MM.1S (cell line): ENCODE data around the gene NOL4L.

Experiments used
- DNase-seq: peaks from one replicate; pipeline ENCODE4 v3.0.0-alpha.2; 2015
- H2AFZ ChIP-seq: fragments of 300-600 bp; sonication (generic); 2 replicates; pipeline ENCODE4 v1.6.0; 2016; ENCODE audit warnings: antibody characterized with exemption, low read length
- H3F3A ChIP-seq: fragments of 300-600 bp; sonication (generic); 2 replicates; pipeline ENCODE4 v1.6.1; 2016; ENCODE audit warnings: mild to moderate bottlenecking, antibody characterized with exemption, low read length, moderate library complexity, mixed read lengths; ENCODE audit not compliant: insufficient read depth
- H3K27ac ChIP-seq: fragments of 300-600 bp; sonication (generic); 2 replicates; pipeline ENCODE4 v1.5.1; 2016; ENCODE audit warnings: mild to moderate bottlenecking, low read length
- H3K27me3 ChIP-seq: fragments of 300-600 bp; sonication (generic); replicated peaks from 2 replicates; pipeline ENCODE4 v1.6.0; 2016; ENCODE audit warnings: low read length; ENCODE audit not compliant: insufficient read depth
- H3K36me3 ChIP-seq: fragments of 300-600 bp; sonication (generic); replicated peaks from 2 replicates; pipeline ENCODE4 v1.6.1; 2016; ENCODE audit warnings: mild to moderate bottlenecking, low read length, mixed read lengths; ENCODE audit not compliant: insufficient read depth
- H3K4me1 ChIP-seq: fragments of 300-600 bp; sonication (generic); 2 replicates; pipeline ENCODE4 v1.6.1; 2016; ENCODE audit warnings: low read length, mixed read lengths
- H3K4me2 ChIP-seq: fragments of 300-600 bp; sonication (generic); 2 replicates; pipeline ENCODE4 v1.6.0; 2016; ENCODE audit warnings: low read depth, low read length
- H3K4me3 ChIP-seq: fragments of 300-600 bp; sonication (generic); 2 replicates; pipeline ENCODE4 v1.5.1; 2016; ENCODE audit warnings: low read length, mixed read lengths
- H3K79me2 ChIP-seq: fragments of 300-600 bp; sonication (generic); 2 replicates; pipeline ENCODE4 v1.6.1; 2016; ENCODE audit warnings: mixed run types, low read length, mixed read lengths
- H3K9ac ChIP-seq: fragments of 300-600 bp; sonication (generic); 2 replicates; pipeline ENCODE4 v1.6.1; 2016; ENCODE audit warnings: low read length, mixed read lengths
- H3K9me2 ChIP-seq: fragments of 300-600 bp; sonication (generic); replicated peaks from 2 replicates; pipeline ENCODE4 v1.6.1; 2016; ENCODE audit warnings: mild to moderate bottlenecking, low read length, mixed read lengths; ENCODE audit not compliant: insufficient read depth
- H3K9me3 ChIP-seq: fragments of 300-600 bp; sonication (generic); replicated peaks from 2 replicates; pipeline ENCODE4 v1.6.1; 2016; ENCODE audit warnings: mild to moderate bottlenecking, low read length, mixed read lengths; ENCODE audit not compliant: insufficient read depth
- H4K20me1 ChIP-seq: fragments of 300-600 bp; sonication (generic); 2 replicates; pipeline ENCODE4 v1.6.1; 2016; ENCODE audit warnings: mild to moderate bottlenecking, low read length, moderate library complexity, mixed read lengths; ENCODE audit not compliant: insufficient read depth
- CTCF ChIP-seq: fragments of 300-600 bp; sonication (generic); IDR thresholded peaks from 2 replicates; pipeline ENCODE4 v1.5.1; 2016; ENCODE audit warnings: antibody characterized with exemption, low read length, mixed read lengths
- EZH2 ChIP-seq: fragments of 300-600 bp; sonication (generic); optimal IDR thresholded peaks from 2 replicates; pipeline ENCODE3; 2017; ENCODE audit warnings: low read depth, mild to moderate bottlenecking, antibody characterized with exemption, low read length, mixed read lengths
- EZH2phosphoT487 ChIP-seq: fragments of 300-600 bp; sonication (generic); IDR thresholded peaks from 2 replicates; pipeline ENCODE4 v1.6.1; 2018; ENCODE audit warnings: antibody characterized with exemption, low read length

The NOL4L gene

GRCh38 chr20:32560482-32560988 lies 24.6 kb downstream of the NOL4L start:
- Histone ChIP-seq H2AFZ (no peak overlapping the region), H3F3A (no peaks in the 10 kb centered on the region), H3K9me3 (no peaks in the 10 kb centered on the region), H3K36me3 (no peaks in the 10 kb centered on the region), H3K4me2 (no peak overlapping the region), H3K9ac (no peak overlapping the region), H4K20me1 (no peaks in the 10 kb centered on the region), H3K27me3 (no peaks in the 10 kb centered on the region), H3K4me1 (no peaks in the 10 kb centered on the region), H3K27ac (no peak overlapping the region), H3K79me2 (no peaks in the 10 kb centered on the region), H3K4me3 (no peak overlapping the region), H3K9me2 (no peaks in the 10 kb centered on the region)
- DNase-seq, result no peak
- TF ChIP-seq EZH2phosphoT487 (no peak), EZH2 (no peak)

- Histone ChIP-seq H3F3A (no peaks in the 10 kb centered on the region), H3K79me2 (no peaks in the 10 kb centered on the region), H3K9me2 (no peaks in the 10 kb centered on the region), H3K4me1 (no peaks in the 10 kb centered on the region), H4K20me1 (no peaks in the 10 kb centered on the region), H3K4me3 (no peak overlapping the region), H3K9me3 (no peaks in the 10 kb centered on the region), H3K9ac (no peak overlapping the region), H3K27ac (no peak overlapping the region), H3K36me3 (no peaks in the 10 kb centered on the region), H3K27me3 (no peaks in the 10 kb centered on the region), H3K4me2 (no peak overlapping the region), H2AFZ (no peak overlapping the region)
- no peak for DNase-seq
- TF ChIP-seq CTCF (no peak), EZH2 (no peak), EZH2phosphoT487 (no peak)
Observed at GRCh38 chr20:32559753-32560380, 25.3 kb downstream of the NOL4L start.

GRCh38 chr20:32559205-32559752 lies 25.9 kb downstream of the NOL4L start:
- no peaks in the 10 kb centered on the region for H3K4me1 ChIP-seq
- no peaks in the 10 kb centered on the region for H3K79me2 ChIP-seq
- no peaks in the 10 kb centered on the region for H3K27me3 ChIP-seq
- no peak overlapping the region for H3K9ac ChIP-seq
- no peak overlapping the region for H2AFZ ChIP-seq
- H3F3A ChIP-seq, result no peaks in the 10 kb centered on the region
- H3K4me3 ChIP-seq, result no peak overlapping the region
- no peak overlapping the region for H3K4me2 ChIP-seq
- TF ChIP-seq EZH2phosphoT487 (no peak), CTCF (no peak), EZH2 (no peak)
- no peak overlapping the region for H3K27ac ChIP-seq
- DNase-seq, result no peak
- H3K9me3 ChIP-seq, result no peaks in the 10 kb centered on the region
- no peaks in the 10 kb centered on the region for H4K20me1 ChIP-seq
- no peaks in the 10 kb centered on the region for H3K36me3 ChIP-seq
- no peaks in the 10 kb centered on the region for H3K9me2 ChIP-seq

GRCh38 chr20:32558526-32558925 lies 26.6 kb downstream of the NOL4L start:
- Histone ChIP-seq H3K4me1 (no peaks in the 10 kb centered on the region), H3K9me3 (no peaks in the 10 kb centered on the region), H3K79me2 (no peaks in the 10 kb centered on the region), H3K4me3 (no peak overlapping the region), H3K9me2 (no peaks in the 10 kb centered on the region), H3K27ac (no peak overlapping the region), H4K20me1 (no peaks in the 10 kb centered on the region), H3K27me3 (no peaks in the 10 kb centered on the region), H3F3A (no peaks in the 10 kb centered on the region), H3K36me3 (no peaks in the 10 kb centered on the region), H3K9ac (no peak overlapping the region), H2AFZ (no peak overlapping the region), H3K4me2 (no peak overlapping the region)
- TF ChIP-seq EZH2phosphoT487 (no peak), EZH2 (no peak)
- no peak for DNase-seq
